Gastroesophageal sphincter (tissue), 4 donors: ENCODE measurements around the gene BRINP1. TPM values are rescaled to one million over a fixed set of nuclear protein-coding genes. Genes with fewer than 3 reads are reported as not detected.

Experiments
- ATAC-seq: fragments of 150-250 bp; one replicate; pipeline ENCODE4 v1.9.1; 2016; ENCODE audit warnings: mild to moderate bottlenecking, moderate library complexity
- H3K27ac ChIP-seq, 4 donors: fragments of 200-600 bp; sonication (generic) in 3 of 4; 1 replicate in 3 of 4; 2 replicates in 1 of 4; pipeline ENCODE4 v1.5.1; 2016 to 2019
- H3K27me3 ChIP-seq: fragments of 200-600 bp; sonication (generic); one replicate; pipeline ENCODE4 v1.5.1; 2019
- H3K36me3 ChIP-seq, 2 donors: fragments of 200-600 bp; sonication (generic); one replicate each; pipeline ENCODE4 v1.5.1; 2019; ENCODE audit warnings: control low read depth in 1 of 2
- H3K4me1 ChIP-seq, 3 donors: fragments of 200-600 bp; sonication (generic); 1 replicate in 2 of 3; 2 replicates in 1 of 3; pipeline ENCODE4 v1.5.1; 2016 to 2019; ENCODE audit warnings: control low read depth in 2 of 3
- H3K4me3 ChIP-seq, 2 donors: fragments of 200-600 bp; sonication (generic); one replicate each; pipeline ENCODE4 v1.5.1; 2019; ENCODE audit warnings: mild to moderate bottlenecking in 1 of 2, moderate library complexity in 1 of 2
- H3K9me3 ChIP-seq, 3 donors: fragments of 200-600 bp; sonication (generic); one replicate each; pipeline ENCODE4 v1.5.1; 2017 to 2019; ENCODE audit warnings: control low read depth in 2 of 3
- EP300 ChIP-seq: sonication (generic); formaldehyde crosslinking; IDR thresholded peaks from one replicate; pipeline ENCODE4 v1.6.1; 2017; ENCODE audit warnings: antibody characterized with exemption, mild to moderate bottlenecking
- POLR2A ChIP-seq, 2 donors: fragments of 450-650 bp; IDR thresholded peaks; one replicate each; pipeline ENCODE4 v1.6.1; 2017; ENCODE audit warnings: antibody characterized with exemption in 2 of 2, mild to moderate bottlenecking in 2 of 2, moderate library complexity in 1 of 2
- POLR2AphosphoS5 ChIP-seq: sonication (generic); formaldehyde crosslinking; IDR thresholded peaks from one replicate; pipeline ENCODE4 v1.6.1; 2017; ENCODE audit warnings: antibody characterized with exemption
- WGBS, 2 donors: methylation state at CpG; one replicate each; pipeline ENCODE4 v1.1.5; 2018; ENCODE audit warnings: low coverage in 1 of 2; 5-methylcytosine and 5-hydroxymethylcytosine counted together
- total RNA-seq, 4 donors: library from RNA; depleted of rRNA; stranded (reverse); fragments of >200 nt; gene quantifications; one replicate each; pipeline ENCODE4 v1.1.0, GENCODE V29; 2016
- TF ChIP-seq, protein P1 (sequence below), 4 experiments: fragments of 200-600 bp in 2 of 4; fragments of 450-650 bp in 2 of 4; sonication (generic) in 1 of 4; IDR thresholded peaks; one replicate each; pipeline ENCODE4 v1.5.1; 2017 to 2019; ENCODE audit warnings: antibody characterized with exemption in 4 of 4, mild to moderate bottlenecking in 2 of 4, moderate library complexity in 2 of 4

BRINP1 gene
- total RNA-seq, 4 donors from 2014 or later, result 0.27 TPM; not detected in 3

- Histone ChIP-seq H3K27me3 (no peaks in the 10 kb centered on the region), H3K36me3 (no peaks in the 10 kb centered on the region), H3K4me1 (no peaks in the 10 kb centered on the region), H3K4me3 (no peak overlapping the region), H3K27ac (no peak overlapping the region), H3K9me3 (peaks cover 0 to 17% (median 0%) of the 10 kb centered on the region in 3 donors)
- ATAC-seq, result no peak
- TF ChIP-seq POLR2AphosphoS5 (no peak), EP300 (no peak), POLR2A (IDR thresholded peaks at IDR 0.05) (no peak)
- TF ChIP-seq, protein P1, sequence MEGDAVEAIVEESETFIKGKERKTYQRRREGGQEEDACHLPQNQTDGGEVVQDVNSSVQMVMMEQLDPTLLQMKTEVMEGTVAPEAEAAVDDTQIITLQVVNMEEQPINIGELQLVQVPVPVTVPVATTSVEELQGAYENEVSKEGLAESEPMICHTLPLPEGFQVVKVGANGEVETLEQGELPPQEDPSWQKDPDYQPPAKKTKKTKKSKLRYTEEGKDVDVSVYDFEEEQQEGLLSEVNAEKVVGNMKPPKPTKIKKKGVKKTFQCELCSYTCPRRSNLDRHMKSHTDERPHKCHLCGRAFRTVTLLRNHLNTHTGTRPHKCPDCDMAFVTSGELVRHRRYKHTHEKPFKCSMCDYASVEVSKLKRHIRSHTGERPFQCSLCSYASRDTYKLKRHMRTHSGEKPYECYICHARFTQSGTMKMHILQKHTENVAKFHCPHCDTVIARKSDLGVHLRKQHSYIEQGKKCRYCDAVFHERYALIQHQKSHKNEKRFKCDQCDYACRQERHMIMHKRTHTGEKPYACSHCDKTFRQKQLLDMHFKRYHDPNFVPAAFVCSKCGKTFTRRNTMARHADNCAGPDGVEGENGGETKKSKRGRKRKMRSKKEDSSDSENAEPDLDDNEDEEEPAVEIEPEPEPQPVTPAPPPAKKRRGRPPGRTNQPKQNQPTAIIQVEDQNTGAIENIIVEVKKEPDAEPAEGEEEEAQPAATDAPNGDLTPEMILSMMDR (IDR thresholded peaks at IDR 0.05), result no peak
- 30 to 35% methylated on average over 2 to 4 of the region's 4 CpGs for WGBS, 2 donors
Measured at GRCh38 chr9:119333507-119334229, 35.6 kb downstream of the BRINP1 start.

GRCh38 chr9:119332522-119332921 is 36.7 kb downstream of the BRINP1 start:
- 50% methylated on average over 2 of the region's 2 CpGs for WGBS, 2 donors

GRCh38 chr9:119322184-119322583 is 47.1 kb downstream of the BRINP1 start:
- H3K27ac ChIP-seq, result no peak overlapping the region
- WGBS, 2 donors, result 88% methylated on average over 1 of the region's 7 CpGs; no CpG with 5 or more reads in 1 of the 2 donors
- H3K36me3 ChIP-seq, result no peaks in the 10 kb centered on the region
- H3K27me3 ChIP-seq, result no peaks in the 10 kb centered on the region
- H3K4me1 ChIP-seq, result no peaks in the 10 kb centered on the region
- no peaks in the 10 kb centered on the region for H3K9me3 ChIP-seq
- ATAC-seq, result no peak
- TF ChIP-seq, protein P1 (IDR thresholded peaks at IDR 0.05), result no peak
- TF ChIP-seq EP300 (no peak), POLR2AphosphoS5 (no peak), POLR2A (IDR thresholded peaks at IDR 0.05) (no peak)
- H3K4me3 ChIP-seq, result no peak overlapping the region

More at GRCh38 chr9:119332522-119332921, 36.7 kb downstream of the BRINP1 start:
- no peak for ATAC-seq
- Histone ChIP-seq H3K4me1 (no peaks in the 10 kb centered on the region), H3K4me3 (no peak overlapping the region), H3K27me3 (no peaks in the 10 kb centered on the region), H3K36me3 (no peaks in the 10 kb centered on the region), H3K27ac (no peak overlapping the region), H3K9me3 (peaks cover 0 to 19% (median 0%) of the 10 kb centered on the region in 3 donors)
- no peak for TF ChIP-seq POLR2AphosphoS5
- TF ChIP-seq EP300, result no peak
- TF ChIP-seq, protein P1 (IDR thresholded peaks at IDR 0.05), result no peak
- no peak for TF ChIP-seq POLR2A (IDR thresholded peaks at IDR 0.05)

DNA sequence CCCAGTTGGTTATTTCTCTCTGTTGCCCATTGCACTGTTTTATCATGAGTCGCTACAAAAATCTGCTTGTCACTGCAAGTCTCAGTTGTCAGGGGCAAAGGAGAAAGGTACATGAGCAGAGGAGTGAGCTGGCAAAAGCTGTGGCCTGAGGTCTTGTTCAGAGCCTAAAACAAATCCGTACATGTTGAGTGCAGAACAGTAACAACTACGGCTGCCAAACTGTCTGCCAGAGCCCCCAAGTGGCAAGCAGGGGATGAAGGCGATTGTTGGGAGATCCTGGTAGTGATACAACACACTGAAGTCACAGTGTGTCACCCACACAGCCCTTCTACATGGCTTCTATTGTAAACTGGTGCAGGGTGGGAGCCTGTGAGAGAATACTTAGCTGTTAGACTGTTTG is 50.9 kb downstream of the BRINP1 start:
- H3K9me3 ChIP-seq, result no peaks in the 10 kb centered on the region
- WGBS, 2 donors, result 0 to 27% methylated on average over 1 to 4 of the region's 4 CpGs
- no peaks in the 10 kb centered on the region for H3K36me3 ChIP-seq
- H3K4me3 ChIP-seq, result no peak overlapping the region
- H3K4me1 ChIP-seq, result no peaks in the 10 kb centered on the region
- TF ChIP-seq EP300 (no peak), POLR2A (IDR thresholded peaks at IDR 0.05) (no peak), POLR2AphosphoS5 (no peak)
- TF ChIP-seq, protein P1 (IDR thresholded peaks at IDR 0.05), result no peak
- no peak for ATAC-seq
- no peaks in the 10 kb centered on the region for H3K27me3 ChIP-seq
- H3K27ac ChIP-seq, result no peak overlapping the region

DNA sequence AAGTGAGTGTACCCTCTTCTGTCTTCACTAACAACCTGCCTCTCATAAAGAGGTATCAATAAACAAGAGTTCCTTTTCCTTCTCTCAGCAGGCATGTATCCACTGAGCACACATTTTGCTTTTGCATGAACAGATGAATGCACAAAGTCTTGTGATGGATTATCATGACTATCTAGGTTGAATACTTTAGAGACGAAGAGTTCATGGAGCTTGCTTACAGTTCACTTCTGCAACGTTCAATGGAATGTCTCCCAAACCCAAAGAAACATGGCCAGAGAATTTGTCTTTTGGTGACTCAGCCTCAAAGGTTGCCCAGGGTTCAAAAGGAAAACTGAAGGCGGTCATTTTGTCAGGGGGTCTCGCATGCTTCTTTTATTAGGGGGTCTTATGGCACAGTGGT is 55.4 kb downstream of the BRINP1 start:
- no peak overlapping the region for H3K4me3 ChIP-seq
- TF ChIP-seq POLR2A (IDR thresholded peaks at IDR 0.05), result no peak
- no peak for TF ChIP-seq EP300
- TF ChIP-seq, protein P1 (IDR thresholded peaks at IDR 0.05), result no peak
- no peak for TF ChIP-seq POLR2AphosphoS5
- no peaks in the 10 kb centered on the region for H3K4me1 ChIP-seq
- H3K27me3 ChIP-seq, result no peaks in the 10 kb centered on the region
- no peak overlapping the region for H3K27ac ChIP-seq
- WGBS, 2 donors, result 69 to 80% methylated on average over 4 of the region's 4 CpGs
- H3K9me3 ChIP-seq, result no peaks in the 10 kb centered on the region
- H3K36me3 ChIP-seq, result no peaks in the 10 kb centered on the region
- ATAC-seq, result no peak
